H9 (cell line): ENCODE results near the gene MYO18B. TPM values are rescaled to one million over a fixed set of nuclear protein-coding genes. Genes with fewer than 3 reads are reported as not detected.

ENCODE experiments used
- DNase-seq: peaks from one replicate; pipeline ENCODE4 v3.0.0-alpha.2; 2017
- H2AFZ ChIP-seq: one replicate; pipeline ENCODE4 v1.6.1; 2013; ENCODE audit warnings: mild to moderate bottlenecking, low read length, control low read depth, moderate library complexity
- H2AK5ac ChIP-seq: 2 replicates; pipeline ENCODE4 v1.6.1; 2013; ENCODE audit warnings: low read length, control low read depth, mixed read lengths; ENCODE audit not compliant: insufficient read length
- H2BK120ac ChIP-seq: one replicate; pipeline ENCODE4 v1.6.1; 2013; ENCODE audit warnings: low read depth, mild to moderate bottlenecking, low read length, control low read depth, inconsistent platforms; ENCODE audit not compliant: poor library complexity, severe bottlenecking
- H2BK12ac ChIP-seq: 2 replicates; pipeline ENCODE4 v1.6.1; 2013; ENCODE audit warnings: low read length, control low read depth, mixed read lengths, low read depth; ENCODE audit not compliant: insufficient read length
- H2BK15ac ChIP-seq: 2 replicates; pipeline ENCODE4 v1.6.1; 2013; ENCODE audit warnings: low read depth, low read length, control low read depth
- H2BK20ac ChIP-seq: one replicate; pipeline ENCODE4 v1.6.1; 2013; ENCODE audit warnings: low read depth, mild to moderate bottlenecking, low read length, control low read depth, inconsistent platforms; ENCODE audit not compliant: poor library complexity, severe bottlenecking
- H2BK5ac ChIP-seq: 2 replicates; pipeline ENCODE4 v1.6.1; 2013; ENCODE audit warnings: low read length, control low read depth, mixed read lengths; ENCODE audit not compliant: insufficient read length
- H3K14ac ChIP-seq: 2 replicates; pipeline ENCODE4 v1.6.1; 2013; ENCODE audit warnings: low read length, control low read depth; ENCODE audit not compliant: insufficient read depth
- H3K18ac ChIP-seq: 2 replicates; pipeline ENCODE4 v1.6.1; 2013; ENCODE audit warnings: low read depth, mild to moderate bottlenecking, mixed read lengths, low read length, control low read depth; ENCODE audit not compliant: insufficient read length
- H3K23ac ChIP-seq: 2 replicates; pipeline ENCODE4 v1.6.1; 2013; ENCODE audit warnings: low read length, control low read depth, mixed read lengths, low read depth; ENCODE audit not compliant: insufficient read length
- H3K23me2 ChIP-seq: 2 replicates; pipeline ENCODE4 v1.6.1; 2013; ENCODE audit warnings: low read depth, mild to moderate bottlenecking, mixed read lengths, low read length, control low read depth; ENCODE audit not compliant: insufficient read length, poor library complexity, severe bottlenecking
- H3K27ac ChIP-seq: 2 replicates; pipeline ENCODE4 v1.5.1; 2013; ENCODE audit warnings: low read length, control low read depth, mixed read lengths, low read depth; ENCODE audit not compliant: insufficient read length
- H3K27me3 ChIP-seq: 2 replicates; pipeline ENCODE4 v1.6.1; 2013; ENCODE audit warnings: low read length, control low read depth, inconsistent platforms; ENCODE audit not compliant: insufficient read depth
- H3K4ac ChIP-seq: 2 replicates; pipeline ENCODE4 v1.6.1; 2013; ENCODE audit warnings: low read depth, mild to moderate bottlenecking, control low read depth, inconsistent platforms, low read length, moderate library complexity
- H3K4me1 ChIP-seq: 2 replicates; pipeline ENCODE4 v1.6.1; 2013; ENCODE audit warnings: low read length, control low read depth, inconsistent platforms; ENCODE audit not compliant: insufficient read depth
- H3K4me2 ChIP-seq: 2 replicates; pipeline ENCODE4 v1.6.1; 2013; ENCODE audit warnings: low read length, control low read depth, mixed read lengths; ENCODE audit not compliant: insufficient read length, insufficient read depth
- H3K56ac ChIP-seq: 2 replicates; pipeline ENCODE4 v1.6.1; 2013; ENCODE audit warnings: low read depth, mild to moderate bottlenecking, mixed read lengths, low read length, control low read depth; ENCODE audit not compliant: insufficient read length
- H3K79me1 ChIP-seq: 2 replicates; pipeline ENCODE4 v1.6.1; 2013; ENCODE audit warnings: low read depth, mild to moderate bottlenecking, moderate library complexity, low read length, control low read depth, inconsistent platforms; ENCODE audit not compliant: insufficient read depth, poor library complexity, severe bottlenecking
- H3K79me2 ChIP-seq: 2 replicates; pipeline ENCODE4 v1.6.1; 2013; ENCODE audit warnings: low read length, control low read depth, inconsistent platforms; ENCODE audit not compliant: insufficient read depth
- H3K9ac ChIP-seq: 2 replicates; pipeline ENCODE4 v1.6.1; 2013; ENCODE audit warnings: low read length, control low read depth, mixed read lengths; ENCODE audit not compliant: insufficient read length; ENCODE audit errors: extremely low read depth
- H3K9me3 ChIP-seq: one replicate; pipeline ENCODE4 v1.6.1; 2013; ENCODE audit warnings: low read depth, low read length, inconsistent platforms; ENCODE audit not compliant: control insufficient read depth
- H3T11ph ChIP-seq: one replicate; pipeline ENCODE4 v1.6.1; 2013; ENCODE audit warnings: mild to moderate bottlenecking, low read length, control low read depth, inconsistent platforms
- H4K20me1 ChIP-seq: one replicate; pipeline ENCODE4 v1.6.1; 2013; ENCODE audit not compliant: control insufficient read depth, insufficient read length, insufficient read depth
- H4K5ac ChIP-seq: 2 replicates; pipeline ENCODE4 v1.6.1; 2013; ENCODE audit warnings: low read depth, mild to moderate bottlenecking, mixed read lengths, low read length, control low read depth; ENCODE audit not compliant: insufficient read length
- H4K8ac ChIP-seq: replicated peaks from 2 replicates; pipeline ENCODE4 v1.6.1; 2013; ENCODE audit warnings: low read length, control low read depth, mixed read lengths, low read depth; ENCODE audit not compliant: insufficient read length
- H4K91ac ChIP-seq: 2 replicates; pipeline ENCODE4 v1.6.1; 2013; ENCODE audit warnings: low read depth, mild to moderate bottlenecking, moderate library complexity, mixed read lengths, low read length, control low read depth; ENCODE audit not compliant: insufficient read length
- H3K27ac Mint-ChIP-seq, 3 experiments: 2 replicates in 2 of 3; 3 replicates in 1 of 3; pipeline ENCODE4 v1.8.0; 2020 to 2021; ENCODE audit warnings: mixed read lengths in 3 of 3, mild to moderate bottlenecking in 1 of 3, moderate library complexity in 1 of 3
- H3K27me3 Mint-ChIP-seq: 2 replicates; pipeline ENCODE4 v1.8.0; 2021; ENCODE audit warnings: low read depth, mild to moderate bottlenecking, moderate library complexity, mixed read lengths
- H3K36me3 Mint-ChIP-seq, 3 experiments: 2 replicates in 2 of 3; 3 replicates in 1 of 3; pipeline ENCODE4 v1.8.0; 2020 to 2021; ENCODE audit warnings: low read depth in 3 of 3, mixed read lengths in 3 of 3; ENCODE audit not compliant: insufficient read depth in 1 of 3
- H3K4me1 Mint-ChIP-seq, 2 experiments: 2 replicates each; pipeline ENCODE4 v1.8.0; 2020; ENCODE audit warnings: mixed read lengths in 2 of 2
- H3K4me3 Mint-ChIP-seq, 2 experiments: 2 replicates in 1 of 2; 3 replicates in 1 of 2; pipeline ENCODE4 v1.8.0; 2020 to 2021; ENCODE audit warnings: mild to moderate bottlenecking in 2 of 2, mixed read lengths in 2 of 2, moderate library complexity in 1 of 2
- H3K9me3 Mint-ChIP-seq, 2 experiments: 2 replicates in 1 of 2; 3 replicates in 1 of 2; pipeline ENCODE4 v1.8.0; 2020; ENCODE audit warnings: mild to moderate bottlenecking in 2 of 2, mixed read lengths in 2 of 2, moderate library complexity in 1 of 2
- WGBS: extraction: QIAGEN DNeasy Blood & Tissue Kit; methylation state at CpG from one replicate; pipeline ENCODE4 v1.1.7; 2013; ENCODE audit warnings: missing lambda C conversion rate, low lambda C conversion rate, mixed read lengths; ENCODE audit not compliant: insufficient read length; ENCODE audit errors: extremely low coverage; 5-methylcytosine and 5-hydroxymethylcytosine counted together
- total RNA-seq: library from RNA; stranded (reverse); gene quantifications from 2 replicates; pipeline ENCODE4 v1.2.1, GENCODE V29; 2021
- TF ChIP-seq, protein P1 (sequence below): fragments of 200-600 bp; sonication (generic); conservative IDR thresholded peaks from 3 replicates; pipeline ENCODE4 v1.8.0; 2021; ENCODE audit warnings: antibody characterized with exemption, mild to moderate bottlenecking

Gene MYO18B
- total RNA-seq, 1 experiment from 2014 or later: 0.46 TPM

DNA sequence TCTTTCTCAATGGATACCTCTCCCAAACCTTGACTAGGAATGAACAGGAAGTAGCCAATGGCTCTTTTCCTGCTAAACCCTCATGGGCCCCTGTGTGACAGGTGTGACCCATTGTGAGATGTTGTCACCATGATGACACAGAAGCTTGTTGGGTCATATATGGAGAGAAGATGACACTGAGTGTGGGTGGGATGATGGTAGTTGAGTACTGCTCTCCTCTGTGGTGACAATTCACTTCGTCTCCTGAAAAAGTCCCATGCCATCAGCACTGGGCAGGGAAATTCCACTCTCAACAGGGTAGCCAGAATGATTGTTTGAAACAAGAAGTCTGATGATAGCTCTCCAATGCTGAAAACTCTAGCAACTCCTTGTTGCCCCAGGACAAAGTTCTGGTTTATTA is 333.3 kb downstream of the MYO18B start:
- no peaks in the 10 kb centered on the region for H3K79me2 ChIP-seq
- H3K9me3 Mint-ChIP-seq: no peaks in the 10 kb centered on the region
- H3K23ac ChIP-seq: no peak overlapping the region
- no peak overlapping the region for H3K9ac ChIP-seq
- H3K4me1 ChIP-seq: no peaks in the 10 kb centered on the region
- TF ChIP-seq, protein P1, sequence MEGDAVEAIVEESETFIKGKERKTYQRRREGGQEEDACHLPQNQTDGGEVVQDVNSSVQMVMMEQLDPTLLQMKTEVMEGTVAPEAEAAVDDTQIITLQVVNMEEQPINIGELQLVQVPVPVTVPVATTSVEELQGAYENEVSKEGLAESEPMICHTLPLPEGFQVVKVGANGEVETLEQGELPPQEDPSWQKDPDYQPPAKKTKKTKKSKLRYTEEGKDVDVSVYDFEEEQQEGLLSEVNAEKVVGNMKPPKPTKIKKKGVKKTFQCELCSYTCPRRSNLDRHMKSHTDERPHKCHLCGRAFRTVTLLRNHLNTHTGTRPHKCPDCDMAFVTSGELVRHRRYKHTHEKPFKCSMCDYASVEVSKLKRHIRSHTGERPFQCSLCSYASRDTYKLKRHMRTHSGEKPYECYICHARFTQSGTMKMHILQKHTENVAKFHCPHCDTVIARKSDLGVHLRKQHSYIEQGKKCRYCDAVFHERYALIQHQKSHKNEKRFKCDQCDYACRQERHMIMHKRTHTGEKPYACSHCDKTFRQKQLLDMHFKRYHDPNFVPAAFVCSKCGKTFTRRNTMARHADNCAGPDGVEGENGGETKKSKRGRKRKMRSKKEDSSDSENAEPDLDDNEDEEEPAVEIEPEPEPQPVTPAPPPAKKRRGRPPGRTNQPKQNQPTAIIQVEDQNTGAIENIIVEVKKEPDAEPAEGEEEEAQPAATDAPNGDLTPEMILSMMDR: no peak
- no peaks in the 10 kb centered on the region for H3K27me3 ChIP-seq
- no peaks in the 10 kb centered on the region for H3K23me2 ChIP-seq
- H3K56ac ChIP-seq: no peak overlapping the region
- no peak overlapping the region for H3K4me2 ChIP-seq
- H3K4me1 Mint-ChIP-seq: peaks cover 4 to 6% of the 10 kb centered on the region in 2 experiments
- no peak overlapping the region for H3K18ac ChIP-seq
- no peak overlapping the region for H3K4ac ChIP-seq
- no peak overlapping the region for H3K14ac ChIP-seq
- WGBS: no CpG with 5 or more reads among the region's 1 CpG
- H2AK5ac ChIP-seq: no peak overlapping the region
- no peak overlapping the region for H2BK5ac ChIP-seq
- no peak overlapping the region for H3K4me3 Mint-ChIP-seq
- H3K27ac Mint-ChIP-seq: no peak overlapping the region
- no peak overlapping the region for H4K8ac ChIP-seq
- H4K20me1 ChIP-seq: no peaks in the 10 kb centered on the region
- H3K9me3 ChIP-seq: no peaks in the 10 kb centered on the region
- H2AFZ ChIP-seq: no peak overlapping the region
- no peak overlapping the region for H2BK120ac ChIP-seq
- no peaks in the 10 kb centered on the region for H3K36me3 Mint-ChIP-seq
- H3K27me3 Mint-ChIP-seq: peaks cover 11% of the 10 kb centered on the region
- H2BK12ac ChIP-seq: no peak overlapping the region
- H3K79me1 ChIP-seq: no peaks in the 10 kb centered on the region
- no peak overlapping the region for H4K5ac ChIP-seq
- no peak for DNase-seq
- H4K91ac ChIP-seq: no peak overlapping the region
- H2BK20ac ChIP-seq: no peak overlapping the region
- H3K27ac ChIP-seq: no peak overlapping the region
- no peak overlapping the region for H3T11ph ChIP-seq
- H2BK15ac ChIP-seq: no peak overlapping the region
